ENCODE results near the gene AGPAT1. TPM values are rescaled to one million over a fixed set of nuclear protein-coding genes. Genes with fewer than 3 reads are reported as not detected.

Gene AGPAT1
- total RNA-seq, 1 experiment from 2014 or later: 55.6 TPM

DNA sequence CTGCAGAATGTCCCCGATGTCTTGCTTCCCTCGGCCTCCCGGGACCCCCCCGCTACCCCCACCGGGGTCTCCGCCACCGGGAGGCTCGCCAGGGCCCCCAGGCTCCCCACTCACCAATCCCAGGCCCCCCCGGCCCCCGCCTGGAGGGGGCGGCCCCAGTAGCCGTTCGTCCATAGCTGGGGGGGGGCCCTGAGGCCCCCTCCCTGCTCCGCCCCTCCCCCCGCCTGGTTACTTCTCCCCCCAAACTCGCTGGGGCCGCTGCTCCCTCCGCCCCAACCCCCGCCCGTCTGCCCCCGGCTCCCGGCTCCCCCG, 13.8 kb upstream of the AGPAT1 start:
- H4K20me1 ChIP-seq (ENCODE audit: insufficient read depth): no peaks in the 10 kb centered on the region
- no TSS peak for BruUV-seq (replicated peaks)
- H3K4me3 ChIP-seq (replicated peaks in 1 of 2; ENCODE audit: low read depth in 1 of 2, low read length in 2 of 2): peak overlapping the region; percentile 80 to 84
- no peaks in the 10 kb centered on the region for H3K9me2 ChIP-seq (ENCODE audit: insufficient read depth)
- H3K79me2 ChIP-seq (ENCODE audit: insufficient read depth, low read length): peaks cover 13% of the 10 kb centered on the region
- peaks cover 0 to 3% of the 10 kb centered on the region in 2 experiments; a peak in 2 of 4 replicates for H3K36me3 ChIP-seq (ENCODE audit: control insufficient read depth in 1 of 2, insufficient read depth in 2 of 2, low read length in 2 of 2)
- intact Hi-C loops (cut with micrococcal nuclease): no loop called here
- H3K27ac ChIP-seq (ENCODE audit: low read depth, low read length): peak overlapping the region; percentile 81
- peaks cover 20 to 61% of the 10 kb centered on the region in 2 experiments for H3K4me1 ChIP-seq (ENCODE audit: control insufficient read depth in 1 of 2, insufficient read depth in 2 of 2, low read length in 2 of 2)
- H3K4me2 ChIP-seq (ENCODE audit: low read length): peak overlapping the region; percentile 81
- no peaks in the 10 kb centered on the region for H3K27me3 ChIP-seq (ENCODE audit: insufficient read depth, low read length)
- ChIA-PET POLR2A (interaction anchor here (1.0 to 1.2 kb wide), 2 partner anchors 11 to 62 kb away, joined by 3 to 4 read pairs; partner anchors contain the start of gene ATF6B), RAD21 (ENCODE audit: low non-redundant PET in 1 of 2, low total read pairs in 2 of 2, uncharacterized antibody in 2 of 2, unreplicated experiment in 2 of 2) (no interaction called here), CTCF (no interaction called here)
- DNase-seq (ENCODE audit: low read depth, low spot score) (no peak), ATAC-seq (peak; percentile 5; the same call in 1 of the 2 replicates)
- peak overlapping the region; percentile 87 for H3K9ac ChIP-seq (ENCODE audit: low read length)
- no peak for TF ChIP-seq EZH2phosphoT487 (IDR thresholded peaks at IDR 0.05; ENCODE audit: borderline replicate concordance)
- no peak for TF ChIP-seq EZH2 (IDR thresholded peaks at IDR 0.05)
- TF ChIP-seq YY1 (IDR thresholded peaks at IDR 0.05; ENCODE audit: extremely low read depth, insufficient replicate concordance, low read depth, low read length): no peak
- no peak for TF ChIP-seq JUND (IDR thresholded peaks at IDR 0.05)
- no peak for TF ChIP-seq ZFX (IDR thresholded peaks at IDR 0.05)
- no peak for TF ChIP-seq ZBTB33 (IDR thresholded peaks at IDR 0.05; ENCODE audit: extremely low read depth, insufficient replicate concordance, low read length)
- no peak for TF ChIP-seq EGR1 (IDR thresholded peaks at IDR 0.05; ENCODE audit: low read depth)
- TF ChIP-seq ELF1 (IDR thresholded peaks at IDR 0.05; ENCODE audit: borderline replicate concordance, low read depth): no peak
- TF ChIP-seq POLR2AphosphoS5 (IDR thresholded peaks at IDR 0.05; ENCODE audit: low read depth, low read length): no peak
- TF ChIP-seq CEBPB (IDR thresholded peaks at IDR 0.05; ENCODE audit: low read depth): no peak
- TF ChIP-seq, protein P1, sequence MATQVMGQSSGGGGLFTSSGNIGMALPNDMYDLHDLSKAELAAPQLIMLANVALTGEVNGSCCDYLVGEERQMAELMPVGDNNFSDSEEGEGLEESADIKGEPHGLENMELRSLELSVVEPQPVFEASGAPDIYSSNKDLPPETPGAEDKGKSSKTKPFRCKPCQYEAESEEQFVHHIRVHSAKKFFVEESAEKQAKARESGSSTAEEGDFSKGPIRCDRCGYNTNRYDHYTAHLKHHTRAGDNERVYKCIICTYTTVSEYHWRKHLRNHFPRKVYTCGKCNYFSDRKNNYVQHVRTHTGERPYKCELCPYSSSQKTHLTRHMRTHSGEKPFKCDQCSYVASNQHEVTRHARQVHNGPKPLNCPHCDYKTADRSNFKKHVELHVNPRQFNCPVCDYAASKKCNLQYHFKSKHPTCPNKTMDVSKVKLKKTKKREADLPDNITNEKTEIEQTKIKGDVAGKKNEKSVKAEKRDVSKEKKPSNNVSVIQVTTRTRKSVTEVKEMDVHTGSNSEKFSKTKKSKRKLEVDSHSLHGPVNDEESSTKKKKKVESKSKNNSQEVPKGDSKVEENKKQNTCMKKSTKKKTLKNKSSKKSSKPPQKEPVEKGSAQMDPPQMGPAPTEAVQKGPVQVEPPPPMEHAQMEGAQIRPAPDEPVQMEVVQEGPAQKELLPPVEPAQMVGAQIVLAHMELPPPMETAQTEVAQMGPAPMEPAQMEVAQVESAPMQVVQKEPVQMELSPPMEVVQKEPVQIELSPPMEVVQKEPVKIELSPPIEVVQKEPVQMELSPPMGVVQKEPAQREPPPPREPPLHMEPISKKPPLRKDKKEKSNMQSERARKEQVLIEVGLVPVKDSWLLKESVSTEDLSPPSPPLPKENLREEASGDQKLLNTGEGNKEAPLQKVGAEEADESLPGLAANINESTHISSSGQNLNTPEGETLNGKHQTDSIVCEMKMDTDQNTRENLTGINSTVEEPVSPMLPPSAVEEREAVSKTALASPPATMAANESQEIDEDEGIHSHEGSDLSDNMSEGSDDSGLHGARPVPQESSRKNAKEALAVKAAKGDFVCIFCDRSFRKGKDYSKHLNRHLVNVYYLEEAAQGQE (IDR thresholded peaks at IDR 0.05; ENCODE audit: low read depth): no peak
- no peak for TF ChIP-seq FOSL1 (IDR thresholded peaks at IDR 0.05; ENCODE audit: low read depth)
- TF ChIP-seq MAX (IDR thresholded peaks at IDR 0.05): no peak
- TF ChIP-seq CTCF (IDR thresholded peaks at IDR 0.05 in 2 of 3, conservative IDR thresholded peaks at IDR 0.05 in 1 of 3; ENCODE audit: borderline replicate concordance in 1 of 3, insufficient read depth in 1 of 3, low read depth in 2 of 3, low read length in 2 of 3): no peak
- TF ChIP-seq ZNF274 (IDR thresholded peaks at IDR 0.05; ENCODE audit: low read depth, low read length): no peak
- no peak for TF ChIP-seq ATF3 (IDR thresholded peaks at IDR 0.05)
- no peak for TF ChIP-seq SRF (IDR thresholded peaks at IDR 0.05; ENCODE audit: low read depth)
- no peak for TF ChIP-seq SP1 (IDR thresholded peaks at IDR 0.05; ENCODE audit: low read depth)
- TF ChIP-seq TCF7L2 (IDR thresholded peaks at IDR 0.05; ENCODE audit: borderline replicate concordance, extremely low read depth, insufficient read depth, insufficient read length): no peak
- H2AFZ ChIP-seq (ENCODE audit: low read depth, low read length, poor library complexity, severe bottlenecking): no peak overlapping the region
- H3K9me3 ChIP-seq (ENCODE audit: control insufficient read depth in 1 of 2, insufficient read depth in 1 of 2, low read depth in 1 of 2, low read length in 2 of 2): no peaks in the 10 kb centered on the region

Measured in HCT116 (cell line).